ENCODE data around the gene MSGN1. TPM values are rescaled to one million over a fixed set of nuclear protein-coding genes. Genes with fewer than 3 reads are reported as not detected.

The MSGN1 gene
- total RNA-seq, 2 donors from 2014 or later, result not detected

DNA sequence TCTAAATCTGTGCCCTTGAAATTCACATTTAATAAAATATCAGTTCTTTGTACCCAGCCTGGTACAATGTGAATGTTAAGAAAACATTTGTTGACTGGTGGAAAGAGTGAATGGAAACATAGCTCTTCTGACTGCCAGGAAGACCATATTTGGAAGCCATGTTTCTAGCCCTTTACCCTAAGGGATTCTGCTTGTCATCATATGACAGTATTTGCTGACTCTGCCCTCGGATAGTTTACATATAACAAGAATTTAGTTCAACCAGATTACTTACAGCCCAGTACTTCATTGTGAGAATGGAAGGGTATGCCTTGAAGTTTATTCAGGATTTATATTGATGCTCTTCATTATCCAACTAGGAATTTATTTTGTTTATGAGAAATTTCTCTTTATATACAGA lies 48.4 kb downstream of the MSGN1 start:
- no peak for DNase-seq (ENCODE audit: low spot score)
- Histone ChIP-seq H3K27ac (no peak overlapping the region), H3K27me3 (replicated peaks; ENCODE audit: insufficient read depth) (no peaks in the 10 kb centered on the region), H3K4me3 (no peak overlapping the region), H3K9me3 (no peaks in the 10 kb centered on the region), H3K4me1 (replicated peaks) (no peaks in the 10 kb centered on the region), H3K36me3 (no peaks in the 10 kb centered on the region)
- 54% methylated on average over 1 of the region's 1 CpG for WGBS
- intact Hi-C loops (cut with DNase I), result no loop called here
- TF ChIP-seq, protein P1, sequence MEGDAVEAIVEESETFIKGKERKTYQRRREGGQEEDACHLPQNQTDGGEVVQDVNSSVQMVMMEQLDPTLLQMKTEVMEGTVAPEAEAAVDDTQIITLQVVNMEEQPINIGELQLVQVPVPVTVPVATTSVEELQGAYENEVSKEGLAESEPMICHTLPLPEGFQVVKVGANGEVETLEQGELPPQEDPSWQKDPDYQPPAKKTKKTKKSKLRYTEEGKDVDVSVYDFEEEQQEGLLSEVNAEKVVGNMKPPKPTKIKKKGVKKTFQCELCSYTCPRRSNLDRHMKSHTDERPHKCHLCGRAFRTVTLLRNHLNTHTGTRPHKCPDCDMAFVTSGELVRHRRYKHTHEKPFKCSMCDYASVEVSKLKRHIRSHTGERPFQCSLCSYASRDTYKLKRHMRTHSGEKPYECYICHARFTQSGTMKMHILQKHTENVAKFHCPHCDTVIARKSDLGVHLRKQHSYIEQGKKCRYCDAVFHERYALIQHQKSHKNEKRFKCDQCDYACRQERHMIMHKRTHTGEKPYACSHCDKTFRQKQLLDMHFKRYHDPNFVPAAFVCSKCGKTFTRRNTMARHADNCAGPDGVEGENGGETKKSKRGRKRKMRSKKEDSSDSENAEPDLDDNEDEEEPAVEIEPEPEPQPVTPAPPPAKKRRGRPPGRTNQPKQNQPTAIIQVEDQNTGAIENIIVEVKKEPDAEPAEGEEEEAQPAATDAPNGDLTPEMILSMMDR (IDR thresholded peaks at IDR 0.05), result no peak
- no peak for TF ChIP-seq POLR2AphosphoS5 (IDR thresholded peaks at IDR 0.05)
- TF ChIP-seq POLR2A (IDR thresholded peaks at IDR 0.05), result no peak

DNA sequence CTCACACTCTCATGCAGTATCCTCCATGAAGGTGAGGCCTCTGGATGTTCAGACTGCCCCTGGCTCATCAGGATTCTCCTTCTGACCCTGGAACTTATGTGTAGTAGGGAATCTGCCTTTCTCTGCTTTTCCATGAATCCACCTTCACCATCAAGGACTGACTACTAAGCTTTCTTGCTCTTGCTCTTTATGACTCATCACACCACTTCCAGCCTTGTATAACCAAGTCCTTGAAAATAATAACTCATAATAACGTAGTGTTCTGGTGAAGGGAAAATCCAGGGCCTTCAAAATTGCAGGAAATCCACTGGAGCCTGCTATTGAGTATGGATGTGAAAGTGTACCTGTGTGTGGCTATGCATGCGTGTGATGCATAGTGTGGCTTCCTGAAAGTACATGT lies 50.9 kb downstream of the MSGN1 start:
- intact Hi-C loops (cut with DNase I), result no loop called here
- no peak overlapping the region for H3K27ac ChIP-seq
- H3K27me3 ChIP-seq (replicated peaks; ENCODE audit: insufficient read depth), result no peaks in the 10 kb centered on the region
- DNase-seq (ENCODE audit: low spot score), result no peak
- 50% methylated on average over 2 of the region's 2 CpGs for WGBS
- TF ChIP-seq POLR2AphosphoS5 (IDR thresholded peaks at IDR 0.05) (no peak), POLR2A (IDR thresholded peaks at IDR 0.05) (no peak)
- TF ChIP-seq, protein P1 (IDR thresholded peaks at IDR 0.05), result no peak
- H3K4me1 ChIP-seq (replicated peaks), result no peaks in the 10 kb centered on the region
- no peak overlapping the region for H3K4me3 ChIP-seq
- no peaks in the 10 kb centered on the region for H3K36me3 ChIP-seq
- H3K9me3 ChIP-seq, result no peaks in the 10 kb centered on the region

Other genes starting within 250 kb of the MSGN1 start
- gene SMC6, start 62.6 kb upstream of the MSGN1 start, total RNA-seq, result 10 to 100 TPM in 1 of 2 donors, 1 to 10 TPM in 1; 8.8 to 36.1 TPM
- 10 to 100 TPM in 1 of 2 donors, 1 to 10 TPM in 1; 5.0 to 15.3 TPM for gene GEN1, start 62.3 kb upstream of the MSGN1 start, total RNA-seq
- 100 to 1,000 TPM in 1 of 2 donors, 10 to 100 TPM in 1; 17.4 to 106 TPM for gene KCNS3, start 62.2 kb downstream of the MSGN1 start, total RNA-seq

Data from prostate gland (tissue), 2 donors.